HG02798 (cell line): ENCODE data around the gene OAT.
A peak's percentile ranks its signal among the peaks of the same experiment; 100 is the strongest.

ENCODE experiments used
- ATAC-seq: cut with Tn5 transposase; IDR thresholded peaks from one replicate; pipeline ENCODE4 v1.9.1; 2021; ENCODE audit warnings: mild to moderate bottlenecking; ENCODE audit not compliant: unreplicated experiment, poor library complexity

Gene OAT

GRCh38 chr10:124408357-124408756 is 10.4 kb downstream of the OAT start:
- no peak for ATAC-seq

GRCh38 chr10:124407456-124407855 is 11.3 kb downstream of the OAT start:
- ATAC-seq = no peak

- ATAC-seq = peak; percentile 83
Measured at GRCh38 chr10:124403548-124403947, 15.2 kb downstream of the OAT start.

GRCh38 chr10:124402273-124402672 is 16.4 kb downstream of the OAT start:
- no peak for ATAC-seq

- no peak for ATAC-seq
Measured at GRCh38 chr10:124401633-124402032, 17.1 kb downstream of the OAT start.

- no peak for ATAC-seq
Measured at GRCh38 chr10:124394583-124394982, 24.1 kb downstream of the OAT start.

GRCh38 chr10:124392626-124393342 is 25.9 kb downstream of the OAT start:
- ATAC-seq = no peak

- ATAC-seq = no peak
Measured at GRCh38 chr10:124390471-124391187, 28.1 kb downstream of the OAT start.

- ATAC-seq = no peak
Measured at GRCh38 chr10:124389613-124390361, 28.9 kb downstream of the OAT start.

GRCh38 chr10:124388823-124389612 is 29.7 kb downstream of the OAT start:
- ATAC-seq = peak; percentile 95

GRCh38 chr10:124388476-124388822 is 30.3 kb downstream of the OAT start:
- ATAC-seq = no peak

- no peak for ATAC-seq
Measured at GRCh38 chr10:124387078-124387874, 31.4 kb downstream of the OAT start.

GRCh38 chr10:124386186-124387077 is 32.3 kb downstream of the OAT start:
- ATAC-seq = no peak

- ATAC-seq = no peak
Measured at GRCh38 chr10:124385627-124386185, 33.0 kb downstream of the OAT start.

GRCh38 chr10:124384591-124385190 is 34.0 kb downstream of the OAT start:
- ATAC-seq = no peak

- no peak for ATAC-seq
Measured at GRCh38 chr10:124384172-124384571, 34.6 kb downstream of the OAT start.

- ATAC-seq = no peak
Measured at GRCh38 chr10:124383496-124383895, 35.2 kb downstream of the OAT start.

- ATAC-seq = no peak
Measured at GRCh38 chr10:124381011-124381611, 37.6 kb downstream of the OAT start.
